HL-60 (cell line): ENCODE data around the gene PAQR8.

Experiments
- DNase-seq, 2 experiments: peaks; one replicate each; pipeline ENCODE4 v3.0.0-alpha.2; 2010 to 2020; ENCODE audit warnings: low read depth in 1 of 2, low spot score in 1 of 2
- H3K27ac ChIP-seq: fragments of 250-450 bp; sonication (Bioruptor Pico); replicated peaks from 2 replicates; pipeline ENCODE4 v1.5.1; 2020; ENCODE audit warnings: mild to moderate bottlenecking, moderate library complexity
- H3K27me3 ChIP-seq: fragments of 250-450 bp; sonication (Bioruptor Pico); 2 replicates; pipeline ENCODE4 v1.5.1; 2021; ENCODE audit warnings: mild to moderate bottlenecking, moderate library complexity; ENCODE audit not compliant: insufficient read depth, poor library complexity, severe bottlenecking
- H3K4me3 ChIP-seq: replicated peaks from 2 replicates; pipeline ENCODE4 v1.5.1; 2011; ENCODE audit warnings: mild to moderate bottlenecking, control low read depth, low read length; ENCODE audit not compliant: insufficient read depth
- CTCF ChIP-seq: IDR thresholded peaks from one replicate; pipeline ENCODE4 v1.5.1; 2011; ENCODE audit warnings: low read length, control low read depth, inconsistent platforms; ENCODE audit not compliant: insufficient read depth
- GABPA ChIP-seq: IDR thresholded peaks from 2 replicates; pipeline ENCODE4 v1.6.1; 2012; ENCODE audit warnings: low read depth
- POLR2AphosphoS5 ChIP-seq: IDR thresholded peaks from 2 replicates; pipeline ENCODE4 v1.6.1; 2012; ENCODE audit warnings: low read depth
- SPI1 ChIP-seq: IDR thresholded peaks from 2 replicates; pipeline ENCODE4 v1.6.1; 2012; ENCODE audit warnings: low read depth, mild to moderate bottlenecking, borderline replicate concordance
- TF ChIP-seq, protein P1 (sequence below): IDR thresholded peaks from 2 replicates; pipeline ENCODE4 v1.6.1; 2012; ENCODE audit warnings: low read depth; ENCODE audit not compliant: insufficient replicate concordance

PAQR8 gene

DNA sequence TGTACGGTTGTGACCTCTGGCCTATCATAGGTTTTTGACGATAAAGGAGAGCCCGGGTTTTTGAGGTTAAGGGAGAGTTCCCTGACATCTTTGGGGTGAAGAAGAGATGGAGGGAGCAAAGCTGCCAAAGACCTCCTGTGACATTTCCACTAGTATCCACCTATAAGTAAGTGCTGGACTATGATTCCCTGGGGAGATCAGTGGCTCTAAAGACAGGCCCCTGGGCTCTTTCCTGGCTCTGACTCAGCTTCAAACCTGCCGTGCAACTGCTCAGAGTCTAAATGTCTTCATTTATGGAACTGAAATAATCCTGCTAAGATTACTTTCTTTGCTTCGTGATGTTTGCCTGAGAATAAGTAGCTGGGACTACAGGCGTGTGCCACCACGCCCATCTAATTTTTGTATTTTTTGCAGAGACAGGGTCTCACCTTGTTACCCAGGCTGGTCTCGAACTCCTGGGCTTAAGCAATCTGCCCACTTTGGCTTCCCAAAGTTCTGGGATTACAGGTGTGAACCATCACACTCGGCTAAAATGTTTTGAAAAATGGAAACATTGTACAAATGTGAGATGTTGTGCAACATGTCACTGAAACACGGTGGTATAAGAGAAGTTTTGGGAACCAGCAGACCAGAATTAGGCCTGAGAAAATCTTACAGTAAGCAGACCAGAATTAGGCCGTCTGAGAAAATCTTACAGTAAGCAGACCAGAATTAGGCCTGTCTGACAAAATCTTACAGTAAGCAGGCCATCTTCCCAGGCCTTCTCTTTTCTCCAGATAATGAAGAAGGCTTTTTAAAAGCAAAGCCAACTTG, 1.1 kb upstream of the PAQR8 start:
- TF ChIP-seq GABPA (no peak), SPI1 (no peak), POLR2AphosphoS5 (no peak), CTCF (no peak)
- TF ChIP-seq, protein P1, sequence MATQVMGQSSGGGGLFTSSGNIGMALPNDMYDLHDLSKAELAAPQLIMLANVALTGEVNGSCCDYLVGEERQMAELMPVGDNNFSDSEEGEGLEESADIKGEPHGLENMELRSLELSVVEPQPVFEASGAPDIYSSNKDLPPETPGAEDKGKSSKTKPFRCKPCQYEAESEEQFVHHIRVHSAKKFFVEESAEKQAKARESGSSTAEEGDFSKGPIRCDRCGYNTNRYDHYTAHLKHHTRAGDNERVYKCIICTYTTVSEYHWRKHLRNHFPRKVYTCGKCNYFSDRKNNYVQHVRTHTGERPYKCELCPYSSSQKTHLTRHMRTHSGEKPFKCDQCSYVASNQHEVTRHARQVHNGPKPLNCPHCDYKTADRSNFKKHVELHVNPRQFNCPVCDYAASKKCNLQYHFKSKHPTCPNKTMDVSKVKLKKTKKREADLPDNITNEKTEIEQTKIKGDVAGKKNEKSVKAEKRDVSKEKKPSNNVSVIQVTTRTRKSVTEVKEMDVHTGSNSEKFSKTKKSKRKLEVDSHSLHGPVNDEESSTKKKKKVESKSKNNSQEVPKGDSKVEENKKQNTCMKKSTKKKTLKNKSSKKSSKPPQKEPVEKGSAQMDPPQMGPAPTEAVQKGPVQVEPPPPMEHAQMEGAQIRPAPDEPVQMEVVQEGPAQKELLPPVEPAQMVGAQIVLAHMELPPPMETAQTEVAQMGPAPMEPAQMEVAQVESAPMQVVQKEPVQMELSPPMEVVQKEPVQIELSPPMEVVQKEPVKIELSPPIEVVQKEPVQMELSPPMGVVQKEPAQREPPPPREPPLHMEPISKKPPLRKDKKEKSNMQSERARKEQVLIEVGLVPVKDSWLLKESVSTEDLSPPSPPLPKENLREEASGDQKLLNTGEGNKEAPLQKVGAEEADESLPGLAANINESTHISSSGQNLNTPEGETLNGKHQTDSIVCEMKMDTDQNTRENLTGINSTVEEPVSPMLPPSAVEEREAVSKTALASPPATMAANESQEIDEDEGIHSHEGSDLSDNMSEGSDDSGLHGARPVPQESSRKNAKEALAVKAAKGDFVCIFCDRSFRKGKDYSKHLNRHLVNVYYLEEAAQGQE = no peak
- H3K27ac ChIP-seq = peak overlapping the region; percentile 67
- no peaks in the 10 kb centered on the region for H3K27me3 ChIP-seq
- no peak for DNase-seq
- no peak overlapping the region for H3K4me3 ChIP-seq

GRCh38 chr6:52361414-52361944, 472 bp upstream of the PAQR8 start:
- no peak for DNase-seq
- Histone ChIP-seq H3K4me3 (peak overlapping the region; percentile 93), H3K27me3 (no peaks in the 10 kb centered on the region), H3K27ac (peak overlapping the region; percentile 67)
- TF ChIP-seq GABPA (no peak), SPI1 (no peak), POLR2AphosphoS5 (no peak), CTCF (no peak)
- TF ChIP-seq, protein P1 = no peak

- peak overlapping the region; percentile 93 for H3K4me3 ChIP-seq
- TF ChIP-seq SPI1 (peak; percentile 20; the same call in 1 of the 2 replicates), POLR2AphosphoS5 (no peak)
- peak overlapping the region; percentile 64 for H3K27ac ChIP-seq
- peak; percentile 35 to 38 for DNase-seq
- H3K27me3 ChIP-seq = no peaks in the 10 kb centered on the region
Measured at GRCh38 chr6:52362443-52363227, 684 bp downstream of the PAQR8 start.
